Measurements from ENCODE around the gene GFY.

Gene GFY

GRCh38 chr19:49432141-49433073 lies 7.2 kb downstream of the GFY start:
- Histone ChIP-seq H3K79me1 (ENCODE audit: low read length) (no peaks in the 10 kb centered on the region), H3K4me1 (ENCODE audit: control insufficient read depth, low read depth, low read length) (no peaks in the 10 kb centered on the region), H3K23ac (ENCODE audit: low read length) (no peak overlapping the region), H3K27me3 (ENCODE audit: insufficient read depth, low read length, poor library complexity) (peaks cover 7% of the 10 kb centered on the region), H4K8ac (ENCODE audit: low read depth, low read length) (no peak overlapping the region), H3K27ac (ENCODE audit: low read depth, low read length) (no peak overlapping the region), H3K9ac (ENCODE audit: low read length) (no peak overlapping the region), H2BK15ac (replicated peaks; ENCODE audit: low read depth) (no peak overlapping the region), H3K18ac (ENCODE audit: low read length) (no peak overlapping the region), H2AK5ac (ENCODE audit: low read length) (no peak overlapping the region), H2BK120ac (ENCODE audit: low read depth, low read length) (no peak overlapping the region), H2BK5ac (ENCODE audit: low read length) (no peak overlapping the region), H3K56ac (ENCODE audit: low read length) (peak overlapping the region; percentile 17), H3K4ac (ENCODE audit: low read depth, low read length) (no peak overlapping the region), H3K79me2 (ENCODE audit: control insufficient read depth, insufficient read depth, low read length) (no peaks in the 10 kb centered on the region), H3K4me2 (ENCODE audit: low read length) (no peak overlapping the region), H3K36me3 (ENCODE audit: control insufficient read depth, insufficient read depth, low read length) (no peaks in the 10 kb centered on the region), H3K4me3 (ENCODE audit: low read length) (no peak overlapping the region), H4K5ac (ENCODE audit: low read length) (no peak overlapping the region)
- DNase-seq, result peak; percentile 66
- WGBS (ENCODE audit: extremely low coverage, insufficient coverage, low lambda C conversion rate), result no CpG with 5 or more reads among the region's 63 CpGs

GRCh38 chr19:49433240-49433901 lies 8.2 kb downstream of the GFY start:
- WGBS (ENCODE audit: extremely low coverage, insufficient coverage, low lambda C conversion rate), result no CpG with 5 or more reads among the region's 31 CpGs

DNA sequence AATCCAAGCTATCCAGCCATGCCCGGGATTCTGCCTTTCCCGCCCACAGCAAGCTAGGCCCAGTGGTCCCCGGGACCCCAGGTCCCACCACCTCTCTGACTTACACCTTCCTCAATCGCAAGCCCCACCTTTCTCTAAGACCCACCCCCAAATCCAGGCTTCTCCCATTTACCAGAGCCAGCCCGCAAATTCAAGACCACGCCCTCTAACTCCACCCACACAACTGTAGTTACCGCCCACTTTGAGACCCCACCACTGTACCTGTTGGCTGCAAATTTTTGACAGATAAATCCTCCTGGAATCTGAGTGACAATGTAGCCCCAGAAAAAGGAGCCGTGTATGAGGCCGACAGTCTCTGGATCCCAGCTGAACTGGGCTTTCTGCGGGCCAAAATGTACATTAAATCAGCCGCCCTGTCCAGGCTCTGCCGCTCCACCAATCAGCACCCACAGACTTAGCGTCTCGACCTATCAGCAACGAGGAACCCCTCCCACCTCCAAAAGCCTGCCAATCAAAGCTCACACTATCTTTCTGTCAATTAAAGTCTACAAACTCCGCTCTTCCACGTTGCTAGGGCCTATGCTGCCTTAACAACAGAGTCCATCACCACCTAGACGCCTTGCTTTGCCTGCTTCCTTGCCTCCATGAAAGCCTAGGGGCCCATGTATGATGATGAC lies 9.9 kb downstream of the GFY start:
- H3K4me3 ChIP-seq (ENCODE audit: low read length), result no peak overlapping the region
- no peak overlapping the region for H2AK5ac ChIP-seq (ENCODE audit: low read length)
- no peak overlapping the region for H4K8ac ChIP-seq (ENCODE audit: low read depth, low read length)
- H2BK5ac ChIP-seq (ENCODE audit: low read length), result no peak overlapping the region
- no peak overlapping the region for H3K4me2 ChIP-seq (ENCODE audit: low read length)
- H3K18ac ChIP-seq (ENCODE audit: low read length), result no peak overlapping the region
- H3K27me3 ChIP-seq (ENCODE audit: insufficient read depth, low read length, poor library complexity), result peaks cover 23% of the 10 kb centered on the region
- no peak overlapping the region for H4K5ac ChIP-seq (ENCODE audit: low read length)
- H3K79me1 ChIP-seq (ENCODE audit: low read length), result no peaks in the 10 kb centered on the region
- no peak overlapping the region for H2BK15ac ChIP-seq (replicated peaks; ENCODE audit: low read depth)
- H3K4ac ChIP-seq (ENCODE audit: low read depth, low read length), result no peak overlapping the region
- no peak overlapping the region for H3K56ac ChIP-seq (ENCODE audit: low read length)
- WGBS (ENCODE audit: extremely low coverage, insufficient coverage, low lambda C conversion rate), result no CpG with 5 or more reads among the region's 18 CpGs
- no peaks in the 10 kb centered on the region for H3K79me2 ChIP-seq (ENCODE audit: control insufficient read depth, insufficient read depth, low read length)
- no peak overlapping the region for H3K23ac ChIP-seq (ENCODE audit: low read length)
- no peak for DNase-seq
- no peak overlapping the region for H3K27ac ChIP-seq (ENCODE audit: low read depth, low read length)
- H3K36me3 ChIP-seq (ENCODE audit: control insufficient read depth, insufficient read depth, low read length), result no peaks in the 10 kb centered on the region
- H3K4me1 ChIP-seq (ENCODE audit: control insufficient read depth, low read depth, low read length), result no peaks in the 10 kb centered on the region
- no peak overlapping the region for H3K9ac ChIP-seq (ENCODE audit: low read length)
- no peak overlapping the region for H2BK120ac ChIP-seq (ENCODE audit: low read depth, low read length)

More at GRCh38 chr19:49433240-49433901, 8.2 kb downstream of the GFY start:
- H3K9ac ChIP-seq (ENCODE audit: low read length), result no peak overlapping the region
- no peak overlapping the region for H2BK120ac ChIP-seq (ENCODE audit: low read depth, low read length)
- H3K4ac ChIP-seq (ENCODE audit: low read depth, low read length), result no peak overlapping the region
- H3K79me2 ChIP-seq (ENCODE audit: control insufficient read depth, insufficient read depth, low read length), result no peaks in the 10 kb centered on the region
- no peak overlapping the region for H3K4me2 ChIP-seq (ENCODE audit: low read length)
- H3K27me3 ChIP-seq (ENCODE audit: insufficient read depth, low read length, poor library complexity), result peaks cover 12% of the 10 kb centered on the region
- no peak overlapping the region for H4K5ac ChIP-seq (ENCODE audit: low read length)
- no peak overlapping the region for H2BK5ac ChIP-seq (ENCODE audit: low read length)
- H3K4me1 ChIP-seq (ENCODE audit: control insufficient read depth, low read depth, low read length), result no peaks in the 10 kb centered on the region
- no peak overlapping the region for H4K8ac ChIP-seq (ENCODE audit: low read depth, low read length)
- H3K36me3 ChIP-seq (ENCODE audit: control insufficient read depth, insufficient read depth, low read length), result no peaks in the 10 kb centered on the region
- no peaks in the 10 kb centered on the region for H3K79me1 ChIP-seq (ENCODE audit: low read length)
- H3K23ac ChIP-seq (ENCODE audit: low read length), result no peak overlapping the region
- no peak for DNase-seq
- H3K4me3 ChIP-seq (ENCODE audit: low read length), result no peak overlapping the region
- no peak overlapping the region for H3K27ac ChIP-seq (ENCODE audit: low read depth, low read length)
- no peak overlapping the region for H3K18ac ChIP-seq (ENCODE audit: low read length)
- H2BK15ac ChIP-seq (replicated peaks; ENCODE audit: low read depth), result no peak overlapping the region
- H2AK5ac ChIP-seq (ENCODE audit: low read length), result no peak overlapping the region
- no peak overlapping the region for H3K56ac ChIP-seq (ENCODE audit: low read length)

DNA sequence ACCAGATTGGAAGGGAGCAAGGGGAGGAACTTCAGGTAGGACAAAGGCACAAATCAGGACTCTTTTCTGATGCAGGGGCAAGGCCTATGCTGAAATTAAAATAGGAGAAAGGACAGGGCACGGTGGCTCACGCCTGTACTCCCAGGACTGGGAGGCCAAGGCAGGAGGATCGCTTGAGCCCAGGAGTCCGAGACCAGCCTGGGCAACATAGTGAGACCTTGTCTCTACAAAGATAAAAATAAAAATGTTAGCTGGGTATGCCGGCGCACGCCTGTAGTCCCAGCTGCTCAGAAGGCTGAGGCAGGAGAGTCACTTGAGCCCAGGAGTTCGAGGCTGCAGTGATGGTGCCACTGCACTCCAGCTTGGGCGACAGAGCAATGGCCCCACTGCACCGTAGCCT lies 10.5 kb downstream of the GFY start:
- no peak overlapping the region for H4K8ac ChIP-seq (ENCODE audit: low read depth, low read length)
- no peaks in the 10 kb centered on the region for H3K79me2 ChIP-seq (ENCODE audit: control insufficient read depth, insufficient read depth, low read length)
- no peak overlapping the region for H3K4me3 ChIP-seq (ENCODE audit: low read length)
- H3K36me3 ChIP-seq (ENCODE audit: control insufficient read depth, insufficient read depth, low read length), result no peaks in the 10 kb centered on the region
- no CpG with 5 or more reads among the region's 10 CpGs for WGBS (ENCODE audit: extremely low coverage, insufficient coverage, low lambda C conversion rate)
- no peaks in the 10 kb centered on the region for H3K79me1 ChIP-seq (ENCODE audit: low read length)
- no peak overlapping the region for H2BK120ac ChIP-seq (ENCODE audit: low read depth, low read length)
- no peak overlapping the region for H2BK15ac ChIP-seq (replicated peaks; ENCODE audit: low read depth)
- H2AK5ac ChIP-seq (ENCODE audit: low read length), result no peak overlapping the region
- no peak overlapping the region for H4K5ac ChIP-seq (ENCODE audit: low read length)
- no peak overlapping the region for H3K9ac ChIP-seq (ENCODE audit: low read length)
- H3K23ac ChIP-seq (ENCODE audit: low read length), result no peak overlapping the region
- no peaks in the 10 kb centered on the region for H3K4me1 ChIP-seq (ENCODE audit: control insufficient read depth, low read depth, low read length)
- H2BK5ac ChIP-seq (ENCODE audit: low read length), result no peak overlapping the region
- no peak overlapping the region for H3K27ac ChIP-seq (ENCODE audit: low read depth, low read length)
- no peak overlapping the region for H3K18ac ChIP-seq (ENCODE audit: low read length)
- H3K4me2 ChIP-seq (ENCODE audit: low read length), result no peak overlapping the region
- peaks cover 29% of the 10 kb centered on the region for H3K27me3 ChIP-seq (ENCODE audit: insufficient read depth, low read length, poor library complexity)
- no peak overlapping the region for H3K4ac ChIP-seq (ENCODE audit: low read depth, low read length)
- H3K56ac ChIP-seq (ENCODE audit: low read length), result no peak overlapping the region
- no peak for DNase-seq

DNA sequence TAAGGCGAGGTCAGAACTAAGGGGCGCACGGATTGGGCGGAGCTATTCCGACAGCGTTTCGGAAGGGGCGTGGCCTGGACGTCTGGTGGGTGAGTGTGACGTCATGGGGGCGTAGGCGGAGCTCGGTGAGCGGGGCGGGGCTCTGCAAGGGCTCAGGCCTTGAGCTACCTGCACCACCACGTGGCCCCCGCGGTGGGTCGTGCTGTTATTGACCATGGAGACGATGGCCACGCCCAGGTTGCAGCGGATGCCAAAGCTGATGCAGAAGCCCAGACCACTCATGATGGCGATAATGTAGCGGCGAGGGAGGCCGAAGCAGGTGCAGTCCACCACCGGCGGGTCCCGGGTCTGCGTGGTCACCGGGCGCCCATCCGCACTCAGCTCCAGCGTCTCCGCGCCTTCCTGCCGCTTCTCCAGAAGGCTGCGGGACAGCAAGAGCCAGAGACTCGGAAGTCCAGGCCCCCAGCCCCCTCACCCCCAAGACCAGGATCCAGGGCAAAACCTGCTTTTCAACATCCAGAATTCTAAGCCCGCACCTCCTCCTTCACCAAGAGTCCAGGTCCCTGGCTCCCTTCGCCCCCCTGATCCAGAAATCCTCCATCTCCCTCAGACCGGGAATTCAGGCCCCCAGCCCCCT lies 11.3 kb downstream of the GFY start:
- Histone ChIP-seq H4K8ac (ENCODE audit: low read depth, low read length) (no peak overlapping the region), H3K4ac (ENCODE audit: low read depth, low read length) (no peak overlapping the region), H2BK120ac (ENCODE audit: low read depth, low read length) (no peak overlapping the region), H3K36me3 (ENCODE audit: control insufficient read depth, insufficient read depth, low read length) (no peaks in the 10 kb centered on the region), H3K4me3 (ENCODE audit: low read length) (no peak overlapping the region), H3K79me2 (ENCODE audit: control insufficient read depth, insufficient read depth, low read length) (no peaks in the 10 kb centered on the region), H2BK5ac (ENCODE audit: low read length) (no peak overlapping the region), H3K18ac (ENCODE audit: low read length) (no peak overlapping the region), H3K56ac (ENCODE audit: low read length) (no peak overlapping the region), H2BK15ac (replicated peaks; ENCODE audit: low read depth) (no peak overlapping the region), H3K27me3 (ENCODE audit: insufficient read depth, low read length, poor library complexity) (peaks cover 34% of the 10 kb centered on the region), H4K5ac (ENCODE audit: low read length) (no peak overlapping the region), H3K79me1 (ENCODE audit: low read length) (no peaks in the 10 kb centered on the region), H2AK5ac (ENCODE audit: low read length) (no peak overlapping the region), H3K23ac (ENCODE audit: low read length) (no peak overlapping the region), H3K4me1 (ENCODE audit: control insufficient read depth, low read depth, low read length) (no peaks in the 10 kb centered on the region), H3K4me2 (ENCODE audit: low read length) (peak overlapping the region; percentile 31), H3K27ac (ENCODE audit: low read depth, low read length) (no peak overlapping the region), H3K9ac (ENCODE audit: low read length) (no peak overlapping the region)
- peak; percentile 89 for DNase-seq
- no CpG with 5 or more reads among the region's 42 CpGs for WGBS (ENCODE audit: extremely low coverage, insufficient coverage, low lambda C conversion rate)
